NT2/D1 (cell line): ENCODE results near the gene VARS2.
"Not testable (repeated sequence)": the region's sequence is repeated elsewhere in the genome, so short reads cannot be mapped to it uniquely, and the experiment has no call there.

Experiments
- DNase-seq: peaks from one replicate; pipeline ENCODE4 v3.0.0-alpha.2; 2011; ENCODE audit warnings: low read depth, low spot score
- H3K27me3 ChIP-seq: 2 replicates; pipeline ENCODE4 v1.6.0; 2011; ENCODE audit warnings: mild to moderate bottlenecking; ENCODE audit not compliant: insufficient read length, insufficient read depth
- H3K36me3 ChIP-seq: 2 replicates; pipeline ENCODE4 v1.6.1; 2011; ENCODE audit warnings: mild to moderate bottlenecking, low read length, mixed read lengths; ENCODE audit not compliant: insufficient read depth, insufficient read length
- H3K4me1 ChIP-seq: 2 replicates; pipeline ENCODE4 v1.5.1; 2011; ENCODE audit not compliant: insufficient read depth, insufficient read length
- H3K4me3 ChIP-seq: 2 replicates; pipeline ENCODE4 v1.5.1; 2011; ENCODE audit warnings: low read depth; ENCODE audit not compliant: insufficient read length
- H3K9ac ChIP-seq: 2 replicates; pipeline ENCODE4 v1.6.0; 2011; ENCODE audit warnings: low read depth; ENCODE audit not compliant: insufficient read length
- H3K9me3 ChIP-seq: 2 replicates; pipeline ENCODE4 v1.5.1; 2011; ENCODE audit warnings: mild to moderate bottlenecking, low read length; ENCODE audit not compliant: insufficient read depth
- SUZ12 ChIP-seq: IDR thresholded peaks from 2 replicates; pipeline ENCODE4 v1.6.1; 2011; ENCODE audit not compliant: insufficient read length, insufficient read depth; ENCODE audit errors: extremely low read depth
- YY1 ChIP-seq: IDR thresholded peaks from 2 replicates; pipeline ENCODE4 v1.6.1; 2011; ENCODE audit not compliant: insufficient read length, insufficient read depth
- ZNF274 ChIP-seq: IDR thresholded peaks from 2 replicates; pipeline ENCODE4 v1.6.1; 2011; ENCODE audit warnings: mild to moderate bottlenecking, low read depth, low read length

Gene VARS2

DNA sequence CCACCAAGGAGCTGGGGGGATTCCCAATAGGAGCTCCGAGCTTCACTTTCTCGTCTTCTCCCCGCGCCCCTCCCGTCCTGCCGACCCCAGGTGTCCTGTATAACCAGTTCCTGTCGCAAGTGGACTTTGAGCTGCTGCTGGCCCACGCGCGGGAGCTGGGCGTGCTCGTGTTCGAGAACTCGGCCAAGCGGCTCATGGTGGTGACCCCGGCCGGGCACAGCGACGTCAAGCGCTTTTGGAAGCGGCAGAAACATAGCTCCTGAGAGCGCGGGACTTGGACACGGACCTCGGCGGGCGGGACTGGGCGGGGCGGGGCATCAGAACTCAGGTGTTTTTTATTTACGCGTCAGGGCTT, 340 bp upstream of the VARS2 start:
- H3K4me3 ChIP-seq: no peak overlapping the region
- H3K4me1 ChIP-seq: peaks cover 6% of the 10 kb centered on the region
- H3K9ac ChIP-seq: peak overlapping the region; percentile 32
- H3K27me3 ChIP-seq: no peaks in the 10 kb centered on the region
- TF ChIP-seq SUZ12: no peak
- TF ChIP-seq YY1: no peak
- no peak for TF ChIP-seq ZNF274
- H3K9me3 ChIP-seq: no peaks in the 10 kb centered on the region
- peaks cover 76% of the 10 kb centered on the region for H3K36me3 ChIP-seq
- no peak for DNase-seq

- H3K4me1 ChIP-seq: peaks cover 2% of the 10 kb centered on the region
- no peaks in the 10 kb centered on the region for H3K9me3 ChIP-seq
- no peak for DNase-seq
- H3K36me3 ChIP-seq: peaks cover 71% of the 10 kb centered on the region
- TF ChIP-seq ZNF274 (no peak), SUZ12 (no peak), YY1 (no peak)
- no peaks in the 10 kb centered on the region for H3K27me3 ChIP-seq
- peak overlapping the region; percentile 81 for H3K9ac ChIP-seq
- H3K4me3 ChIP-seq: peak overlapping the region; percentile 56
Measured at GRCh38 chr6:30914854-30915590, 984 bp downstream of the VARS2 start.

DNA sequence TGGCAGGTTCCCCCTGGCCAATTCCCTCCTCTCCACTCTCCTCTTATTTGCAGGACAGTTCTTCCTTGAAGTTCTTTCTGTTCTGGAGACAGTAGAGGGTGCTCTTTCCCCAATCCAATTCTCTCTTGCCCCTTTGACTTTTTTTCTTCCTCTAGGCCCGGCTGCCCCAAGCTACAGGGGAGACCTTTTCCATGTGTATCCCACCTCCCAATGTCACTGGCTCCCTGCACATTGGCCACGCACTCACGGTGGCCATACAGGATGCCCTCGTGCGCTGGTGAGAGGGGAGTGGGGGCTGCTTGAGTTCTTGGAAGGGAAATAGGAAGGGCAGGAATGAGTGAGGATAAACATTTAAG, 1.5 kb downstream of the VARS2 start:
- Histone ChIP-seq H3K36me3 (peaks cover 71% of the 10 kb centered on the region), H3K27me3 (no peaks in the 10 kb centered on the region), H3K9ac (peak overlapping the region; percentile 51), H3K9me3 (no peaks in the 10 kb centered on the region), H3K4me3 (no peak overlapping the region), H3K4me1 (peaks cover 2% of the 10 kb centered on the region)
- TF ChIP-seq SUZ12 (no peak), ZNF274 (no peak), YY1 (no peak)
- peak; percentile 62 for DNase-seq

- H3K27me3 ChIP-seq: no peaks in the 10 kb centered on the region
- DNase-seq: no peak
- TF ChIP-seq ZNF274: no peak
- TF ChIP-seq SUZ12: no peak
- TF ChIP-seq YY1: no peak
- peaks cover 70% of the 10 kb centered on the region for H3K36me3 ChIP-seq
- peaks cover 2% of the 10 kb centered on the region for H3K4me1 ChIP-seq
- no peak overlapping the region for H3K4me3 ChIP-seq
- H3K9ac ChIP-seq: no peak overlapping the region
- H3K9me3 ChIP-seq: no peaks in the 10 kb centered on the region
Measured at GRCh38 chr6:30917041-30917440, 3.0 kb downstream of the VARS2 start.

GRCh38 chr6:30917487-30917886, 3.4 kb downstream of the VARS2 start:
- Histone ChIP-seq H3K4me3 (no peak overlapping the region), H3K27me3 (no peaks in the 10 kb centered on the region), H3K4me1 (peaks cover 4% of the 10 kb centered on the region), H3K36me3 (peaks cover 70% of the 10 kb centered on the region), H3K9me3 (no peaks in the 10 kb centered on the region), H3K9ac (no peak overlapping the region)
- TF ChIP-seq YY1 (no peak), SUZ12 (no peak), ZNF274 (no peak)
- DNase-seq: no peak

DNA sequence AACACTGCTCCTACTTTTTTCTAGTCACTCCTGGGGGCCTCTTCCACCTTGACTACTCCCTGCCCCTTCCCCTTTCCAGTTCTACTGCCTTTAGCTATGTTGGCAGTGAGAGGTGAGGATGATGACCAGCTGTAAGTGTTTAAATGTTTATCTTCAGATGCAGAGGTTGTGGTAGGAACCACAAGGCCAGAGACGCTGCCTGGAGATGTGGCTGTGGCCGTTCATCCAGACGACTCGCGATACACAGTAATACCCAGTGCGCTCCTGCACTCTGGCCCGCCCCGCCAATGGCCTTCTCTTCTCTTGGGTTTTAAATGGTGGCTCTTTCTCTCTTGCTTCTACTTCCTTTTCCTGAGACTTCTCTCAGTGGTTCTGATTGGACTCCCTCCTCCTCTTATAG, 4.6 kb downstream of the VARS2 start:
- Histone ChIP-seq H3K9me3 (no peaks in the 10 kb centered on the region), H3K9ac (no peak overlapping the region), H3K36me3 (peaks cover 70% of the 10 kb centered on the region), H3K4me3 (no peak overlapping the region), H3K27me3 (no peaks in the 10 kb centered on the region), H3K4me1 (peaks cover 7% of the 10 kb centered on the region)
- no peak for DNase-seq
- TF ChIP-seq YY1 (no peak), ZNF274 (no peak), SUZ12 (no peak)

- no peak for TF ChIP-seq ZNF274
- TF ChIP-seq SUZ12: no peak
- no peak for TF ChIP-seq YY1
- Histone ChIP-seq H3K9ac (no peak overlapping the region), H3K27me3 (no peaks in the 10 kb centered on the region), H3K4me1 (peaks cover 5% of the 10 kb centered on the region), H3K4me3 (no peak overlapping the region), H3K36me3 (peaks cover 69% of the 10 kb centered on the region), H3K9me3 (peaks cover under 1% of the 10 kb centered on the region; the same call in 1 of the 2 replicates)
- DNase-seq: no peak
Measured at GRCh38 chr6:30922447-30922852, 8.4 kb downstream of the VARS2 start.

- not testable (repeated sequence) for H3K9ac ChIP-seq, H3K27me3 ChIP-seq, DNase-seq, H3K4me3 ChIP-seq, H3K4me1 ChIP-seq
- peaks cover 80% of the 10 kb centered on the region for H3K36me3 ChIP-seq
- H3K9me3 ChIP-seq: peaks cover 18% of the 10 kb centered on the region; the same call in 1 of the 2 replicates
Measured at GRCh38 chr6:30924040-30924627, 10.1 kb downstream of the VARS2 start.
